Measurements from ENCODE around the gene TMCC1. TPM values are rescaled to one million over a fixed set of nuclear protein-coding genes. Genes with fewer than 3 reads are reported as not detected.

Gene TMCC1
- total RNA-seq, 1 experiment from 2014 or later = 6.2 TPM

DNA sequence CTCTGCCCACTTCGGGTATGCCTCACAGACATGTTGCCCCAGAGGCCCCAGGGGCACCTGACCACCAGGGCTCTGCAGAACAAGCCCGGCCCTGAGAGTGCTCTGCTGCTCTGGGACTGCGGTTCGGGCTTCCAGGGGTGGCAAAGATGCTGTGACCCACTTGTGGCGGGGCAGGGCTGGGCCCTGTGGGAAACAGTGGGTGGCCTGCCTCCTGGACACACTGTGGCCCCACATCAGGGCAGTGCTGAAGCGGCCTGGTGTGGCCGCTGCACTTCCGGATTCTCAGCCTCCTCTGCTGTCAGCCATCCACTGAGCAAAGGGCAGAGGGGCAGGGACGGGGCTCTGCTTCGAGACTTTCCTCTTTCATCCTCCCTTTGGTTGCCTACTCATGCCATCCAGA, 260.5 kb downstream of the TMCC1 start:
- Histone ChIP-seq H3F3A (ENCODE audit: low read length, unreplicated experiment) (no peaks in the 10 kb centered on the region), H3K9ac (ENCODE audit: low read length) (no peak overlapping the region), H3K4me3 (ENCODE audit: low read length) (no peak overlapping the region), H3K27ac (ENCODE audit: low read length) (no peak overlapping the region), H4K20me1 (ENCODE audit: low read length) (no peaks in the 10 kb centered on the region), H3K36me3 (ENCODE audit: low read depth, low read length) (no peaks in the 10 kb centered on the region), H3K9me2 (replicated peaks; ENCODE audit: low read length) (no peaks in the 10 kb centered on the region), H3K9me3 (ENCODE audit: low read length) (0 out of 2 replicates have a peak, but pooled peaks cover 6% of the 10 kb centered on the region), H3K4me2 (ENCODE audit: low read length) (no peak overlapping the region), H2AFZ (ENCODE audit: low read length) (no peak overlapping the region), H3K79me2 (ENCODE audit: low read length) (no peaks in the 10 kb centered on the region), H3K27me3 (ENCODE audit: low read length) (no peaks in the 10 kb centered on the region), H3K4me1 (ENCODE audit: insufficient read depth, low read length) (no peaks in the 10 kb centered on the region)
- DNase-seq (no peak), ATAC-seq (no peak)
- no peak for TF ChIP-seq EZH2 (IDR thresholded peaks at IDR 0.05; ENCODE audit: low read length, unreplicated experiment)
- TF ChIP-seq EZH2phosphoT487 (IDR thresholded peaks at IDR 0.05; ENCODE audit: borderline replicate concordance, low read length) = no peak
- TF ChIP-seq, protein P1, sequence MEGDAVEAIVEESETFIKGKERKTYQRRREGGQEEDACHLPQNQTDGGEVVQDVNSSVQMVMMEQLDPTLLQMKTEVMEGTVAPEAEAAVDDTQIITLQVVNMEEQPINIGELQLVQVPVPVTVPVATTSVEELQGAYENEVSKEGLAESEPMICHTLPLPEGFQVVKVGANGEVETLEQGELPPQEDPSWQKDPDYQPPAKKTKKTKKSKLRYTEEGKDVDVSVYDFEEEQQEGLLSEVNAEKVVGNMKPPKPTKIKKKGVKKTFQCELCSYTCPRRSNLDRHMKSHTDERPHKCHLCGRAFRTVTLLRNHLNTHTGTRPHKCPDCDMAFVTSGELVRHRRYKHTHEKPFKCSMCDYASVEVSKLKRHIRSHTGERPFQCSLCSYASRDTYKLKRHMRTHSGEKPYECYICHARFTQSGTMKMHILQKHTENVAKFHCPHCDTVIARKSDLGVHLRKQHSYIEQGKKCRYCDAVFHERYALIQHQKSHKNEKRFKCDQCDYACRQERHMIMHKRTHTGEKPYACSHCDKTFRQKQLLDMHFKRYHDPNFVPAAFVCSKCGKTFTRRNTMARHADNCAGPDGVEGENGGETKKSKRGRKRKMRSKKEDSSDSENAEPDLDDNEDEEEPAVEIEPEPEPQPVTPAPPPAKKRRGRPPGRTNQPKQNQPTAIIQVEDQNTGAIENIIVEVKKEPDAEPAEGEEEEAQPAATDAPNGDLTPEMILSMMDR (conservative IDR thresholded peaks at IDR 0.05; ENCODE audit: low read depth, low read length) = no peak
- BruUV-seq (replicated peaks) = no TSS peak
- ChIA-PET CTCF (interaction anchor here (0.6 kb wide), 1 partner anchor 360 kb away, joined by 3 read pairs; no protein-coding TSS in a partner anchor), POLR2A (ENCODE audit: unreplicated experiment) (no interaction called here)
- intact Hi-C loops (cut with micrococcal nuclease) = no loop called here

DNA sequence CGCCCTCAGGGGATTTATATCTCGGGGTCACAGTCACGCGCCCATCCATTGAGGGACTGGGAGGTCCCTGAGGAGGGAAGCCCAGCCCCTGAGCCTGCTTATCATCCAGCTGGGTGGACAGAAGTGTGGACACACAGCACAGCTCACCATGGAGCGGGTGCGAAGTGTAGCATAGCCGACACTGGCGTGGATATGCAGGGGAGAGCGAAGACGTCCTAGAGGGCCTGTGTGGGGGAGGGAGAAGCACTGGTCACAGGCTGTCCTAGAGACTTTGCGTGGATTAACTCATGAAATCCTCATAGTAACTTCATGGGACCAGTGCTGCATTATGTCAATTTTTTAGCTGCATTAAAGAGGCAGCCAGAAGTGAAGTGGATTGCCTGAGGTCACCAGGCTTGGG, 261.0 kb downstream of the TMCC1 start:
- Histone ChIP-seq H3K36me3 (ENCODE audit: low read depth, low read length) (no peaks in the 10 kb centered on the region), H3K4me1 (ENCODE audit: insufficient read depth, low read length) (no peaks in the 10 kb centered on the region), H3F3A (ENCODE audit: low read length, unreplicated experiment) (no peaks in the 10 kb centered on the region), H3K4me2 (ENCODE audit: low read length) (no peak overlapping the region), H3K9me2 (replicated peaks; ENCODE audit: low read length) (no peaks in the 10 kb centered on the region), H3K4me3 (ENCODE audit: low read length) (no peak overlapping the region), H3K27ac (ENCODE audit: low read length) (no peak overlapping the region), H3K9me3 (ENCODE audit: low read length) (0 out of 2 replicates have a peak, but pooled peaks cover 6% of the 10 kb centered on the region), H3K27me3 (ENCODE audit: low read length) (no peaks in the 10 kb centered on the region), H3K9ac (ENCODE audit: low read length) (no peak overlapping the region), H4K20me1 (ENCODE audit: low read length) (no peaks in the 10 kb centered on the region), H2AFZ (ENCODE audit: low read length) (no peak overlapping the region), H3K79me2 (ENCODE audit: low read length) (no peaks in the 10 kb centered on the region)
- no peak for TF ChIP-seq EZH2 (IDR thresholded peaks at IDR 0.05; ENCODE audit: low read length, unreplicated experiment)
- TF ChIP-seq, protein P1 (conservative IDR thresholded peaks at IDR 0.05; ENCODE audit: low read depth, low read length) = no peak
- no peak for TF ChIP-seq EZH2phosphoT487 (IDR thresholded peaks at IDR 0.05; ENCODE audit: borderline replicate concordance, low read length)
- ATAC-seq = no peak
- BruUV-seq (replicated peaks) = no TSS peak
- no peak for DNase-seq
- intact Hi-C loops (cut with micrococcal nuclease) = no loop called here
- CTCF ChIA-PET = no interaction called here
- POLR2A ChIA-PET (ENCODE audit: unreplicated experiment) = no interaction called here

DNA sequence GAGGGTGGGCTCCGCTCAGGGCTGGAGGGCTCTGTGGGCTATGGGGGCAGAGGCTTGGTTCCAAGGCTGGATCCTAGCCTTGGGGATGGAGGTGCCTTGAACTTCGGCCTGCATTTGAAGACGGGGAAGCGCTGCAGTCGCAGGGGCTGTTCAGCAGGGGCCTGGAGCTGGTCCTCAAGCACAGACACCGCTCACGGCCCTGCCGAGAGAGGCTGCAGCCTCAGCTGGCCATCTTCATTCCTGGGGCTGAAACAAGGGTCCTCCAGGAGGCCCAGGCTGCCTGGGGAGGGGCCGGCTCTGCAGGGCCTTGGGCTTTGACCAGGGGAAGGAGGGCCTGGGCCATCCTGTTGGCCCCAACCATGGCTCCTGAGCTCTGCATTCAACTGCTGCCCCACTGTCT, 261.5 kb downstream of the TMCC1 start:
- Histone ChIP-seq H3F3A (ENCODE audit: low read length, unreplicated experiment) (no peaks in the 10 kb centered on the region), H3K4me1 (ENCODE audit: insufficient read depth, low read length) (0 out of 2 replicates have a peak, but pooled peaks cover under 1% of the 10 kb centered on the region), H3K4me3 (ENCODE audit: low read length) (no peak overlapping the region), H3K27me3 (ENCODE audit: low read length) (no peaks in the 10 kb centered on the region), H3K36me3 (ENCODE audit: low read depth, low read length) (no peaks in the 10 kb centered on the region), H3K4me2 (ENCODE audit: low read length) (no peak overlapping the region), H3K79me2 (ENCODE audit: low read length) (no peaks in the 10 kb centered on the region), H2AFZ (ENCODE audit: low read length) (no peak overlapping the region), H3K9me3 (ENCODE audit: low read length) (0 out of 2 replicates have a peak, but pooled peaks cover 6% of the 10 kb centered on the region), H3K27ac (ENCODE audit: low read length) (no peak overlapping the region), H4K20me1 (ENCODE audit: low read length) (no peaks in the 10 kb centered on the region), H3K9ac (ENCODE audit: low read length) (no peak overlapping the region), H3K9me2 (replicated peaks; ENCODE audit: low read length) (no peaks in the 10 kb centered on the region)
- no peak for TF ChIP-seq EZH2phosphoT487 (IDR thresholded peaks at IDR 0.05; ENCODE audit: borderline replicate concordance, low read length)
- TF ChIP-seq, protein P1 (conservative IDR thresholded peaks at IDR 0.05; ENCODE audit: low read depth, low read length) = no peak
- no peak for TF ChIP-seq EZH2 (IDR thresholded peaks at IDR 0.05; ENCODE audit: low read length, unreplicated experiment)
- intact Hi-C loops (cut with micrococcal nuclease) = no loop called here
- BruUV-seq (replicated peaks) = no TSS peak
- CTCF ChIA-PET = no interaction called here
- DNase-seq (no peak), ATAC-seq (no peak)
- POLR2A ChIA-PET (ENCODE audit: unreplicated experiment) = no interaction called here
